Measurements from ENCODE around the gene CLDN2.

The CLDN2 gene

GRCh38 chrX:106948641-106949040 lies 28.4 kb downstream of the CLDN2 start (continued):
- TF ChIP-seq ZSCAN18 (tag by site-specific recombination; IDR thresholded peaks at IDR 0.05) = no peak
- no peak for TF ChIP-seq ZNF335 (tag by site-specific recombination; conservative IDR thresholded peaks at IDR 0.05)
- no peak for TF ChIP-seq ZBTB44 (tag by site-specific recombination; IDR thresholded peaks at IDR 0.05)
- no peak for TF ChIP-seq ZNF488 (tag by site-specific recombination; IDR thresholded peaks at IDR 0.05)
- no peak for TF ChIP-seq ZNF140 (tag by site-specific recombination; IDR thresholded peaks at IDR 0.05)
- TF ChIP-seq ZNF76 (tag by site-specific recombination; IDR thresholded peaks at IDR 0.05; ENCODE audit: borderline replicate concordance, low read depth) = no peak
- TF ChIP-seq ZNF121 (tag by site-specific recombination; IDR thresholded peaks at IDR 0.05) = no peak
- TF ChIP-seq REST (tag by site-specific recombination; IDR thresholded peaks at IDR 0.05) = no peak
- TF ChIP-seq ZIC2 (tag by site-specific recombination; IDR thresholded peaks at IDR 0.05) = no peak
- no peak for TF ChIP-seq ZNF626 (tag by site-specific recombination; IDR thresholded peaks at IDR 0.05)
- no peak for TF ChIP-seq ZNF555 (tag by site-specific recombination; conservative IDR thresholded peaks at IDR 0.05)
- no peak for TF ChIP-seq GLIS1 (tag by site-specific recombination; IDR thresholded peaks at IDR 0.05)

GRCh38 chrX:106949366-106949765 lies 29.2 kb downstream of the CLDN2 start:
- ChIA-PET CTCF (no interaction called here), POLR2A (no interaction called here)
- Histone ChIP-seq H3K27ac (ENCODE audit: extremely low read depth, low read depth, low read length) (no peak overlapping the region), H3K36me3 (ENCODE audit: control insufficient read depth in 2 of 2, insufficient read depth in 1 of 2, low read length in 2 of 2) (peaks cover 14 to 37% of the 10 kb centered on the region in 2 experiments), H3K9me3 (ENCODE audit: control insufficient read depth, insufficient read depth, low read depth, low read length) (no peaks in the 10 kb centered on the region), H3K4me3 (ENCODE audit: low read depth, low read length) (no peak overlapping the region), H3K4me1 (ENCODE audit: control insufficient read depth, insufficient read depth, low read length) (no peaks in the 10 kb centered on the region)
- TF ChIP-seq ZNF133 (tag by site-specific recombination; IDR thresholded peaks at IDR 0.05) = no peak
- TF ChIP-seq ZNF2 (tag by site-specific recombination; IDR thresholded peaks at IDR 0.05) = no peak
- TF ChIP-seq ZNF792 (tag by site-specific recombination; IDR thresholded peaks at IDR 0.05) = no peak
- no peak for TF ChIP-seq SP2 (tag by site-specific recombination; IDR thresholded peaks at IDR 0.05)
- no peak for TF ChIP-seq ZBTB48 (tag by site-specific recombination; IDR thresholded peaks at IDR 0.05)
- TF ChIP-seq HIC1 (tag by site-specific recombination; IDR thresholded peaks at IDR 0.05) = no peak
- TF ChIP-seq ZFP37 (tag by site-specific recombination; IDR thresholded peaks at IDR 0.05) = no peak
